ENCODE data around the gene DEK.

Gene DEK

GRCh38 chr6:18214003-18214402 is 50.3 kb downstream of the DEK start:
- no peak for ATAC-seq
- no peak for TF ChIP-seq CREB5 (CRISPR knock-in tag; IDR thresholded peaks at IDR 0.05; ENCODE audit: low read depth)
- TF ChIP-seq ISL1 (CRISPR knock-in tag; IDR thresholded peaks at IDR 0.05), result no peak
- TF ChIP-seq ARNTL (CRISPR knock-in tag; IDR thresholded peaks at IDR 0.05; ENCODE audit: borderline replicate concordance, low read depth), result no peak
- TF ChIP-seq PATZ1 (CRISPR knock-in tag; IDR thresholded peaks at IDR 0.05; ENCODE audit: borderline replicate concordance), result no peak
- no peak for TF ChIP-seq SNAI2 (CRISPR knock-in tag; IDR thresholded peaks at IDR 0.05)
- TF ChIP-seq ZFP30 (CRISPR knock-in tag; IDR thresholded peaks at IDR 0.05), result no peak
- no peak for TF ChIP-seq ZNF8 (CRISPR knock-in tag; IDR thresholded peaks at IDR 0.05)
- no peak for TF ChIP-seq TCF4 (CRISPR knock-in tag; IDR thresholded peaks at IDR 0.05; ENCODE audit: borderline replicate concordance)
- no peak for TF ChIP-seq ZC3H10 (CRISPR knock-in tag; IDR thresholded peaks at IDR 0.05)
- TF ChIP-seq OSR1 (CRISPR knock-in tag; IDR thresholded peaks at IDR 0.05), result no peak

- TF ChIP-seq ZNF565 (CRISPR knock-in tag; conservative IDR thresholded peaks at IDR 0.05; ENCODE audit: low read depth) (no peak), ESRRG (CRISPR knock-in tag; IDR thresholded peaks at IDR 0.05) (no peak), CSRNP3 (CRISPR knock-in tag; IDR thresholded peaks at IDR 0.05) (no peak), PATZ1 (CRISPR knock-in tag; IDR thresholded peaks at IDR 0.05; ENCODE audit: borderline replicate concordance) (no peak), ZFP3 (CRISPR knock-in tag; IDR thresholded peaks at IDR 0.05) (no peak), ZFP30 (CRISPR knock-in tag; IDR thresholded peaks at IDR 0.05) (no peak), TCF4 (CRISPR knock-in tag; IDR thresholded peaks at IDR 0.05; ENCODE audit: borderline replicate concordance) (no peak), ARNTL (CRISPR knock-in tag; IDR thresholded peaks at IDR 0.05; ENCODE audit: borderline replicate concordance, low read depth) (no peak), POU6F1 (CRISPR knock-in tag; IDR thresholded peaks at IDR 0.05; ENCODE audit: borderline replicate concordance, low read depth) (no peak), ISL1 (CRISPR knock-in tag; IDR thresholded peaks at IDR 0.05) (no peak), CSDC2 (CRISPR knock-in tag; IDR thresholded peaks at IDR 0.05) (no peak), TSHZ2 (CRISPR knock-in tag; IDR thresholded peaks at IDR 0.05) (no peak), PPARA (CRISPR knock-in tag; IDR thresholded peaks at IDR 0.05; ENCODE audit: borderline replicate concordance) (no peak), ZC3H10 (CRISPR knock-in tag; IDR thresholded peaks at IDR 0.05) (no peak), CREB5 (CRISPR knock-in tag; IDR thresholded peaks at IDR 0.05; ENCODE audit: low read depth) (no peak), RARB (CRISPR knock-in tag; IDR thresholded peaks at IDR 0.05) (no peak)
- ATAC-seq, result no peak
Observed at GRCh38 chr6:18213439-18213838, 50.9 kb downstream of the DEK start.

All from SK-N-SH treated with all-trans-retinoic acid at 6 μM for 48 hours (cell line).